H9 (cell line): ENCODE measurements around the gene INAFM1. TPM values are rescaled to one million over a fixed set of nuclear protein-coding genes. Genes with fewer than 3 reads are reported as not detected.
A peak's percentile ranks its signal among the peaks of the same experiment; 100 is the strongest.

Source experiments
- DNase-seq: peaks from one replicate; pipeline ENCODE4 v3.0.0-alpha.2; 2017
- H2AFZ ChIP-seq: one replicate; pipeline ENCODE4 v1.6.1; 2013; ENCODE audit warnings: mild to moderate bottlenecking, low read length, control low read depth, moderate library complexity
- H2AK5ac ChIP-seq: 2 replicates; pipeline ENCODE4 v1.6.1; 2013; ENCODE audit warnings: low read length, control low read depth, mixed read lengths; ENCODE audit not compliant: insufficient read length
- H2BK120ac ChIP-seq: one replicate; pipeline ENCODE4 v1.6.1; 2013; ENCODE audit warnings: low read depth, mild to moderate bottlenecking, low read length, control low read depth, inconsistent platforms; ENCODE audit not compliant: poor library complexity, severe bottlenecking
- H2BK12ac ChIP-seq: 2 replicates; pipeline ENCODE4 v1.6.1; 2013; ENCODE audit warnings: low read length, control low read depth, mixed read lengths, low read depth; ENCODE audit not compliant: insufficient read length
- H2BK15ac ChIP-seq: 2 replicates; pipeline ENCODE4 v1.6.1; 2013; ENCODE audit warnings: low read depth, low read length, control low read depth
- H2BK20ac ChIP-seq: one replicate; pipeline ENCODE4 v1.6.1; 2013; ENCODE audit warnings: low read depth, mild to moderate bottlenecking, low read length, control low read depth, inconsistent platforms; ENCODE audit not compliant: poor library complexity, severe bottlenecking
- H2BK5ac ChIP-seq: 2 replicates; pipeline ENCODE4 v1.6.1; 2013; ENCODE audit warnings: low read length, control low read depth, mixed read lengths; ENCODE audit not compliant: insufficient read length
- H3K14ac ChIP-seq: 2 replicates; pipeline ENCODE4 v1.6.1; 2013; ENCODE audit warnings: low read length, control low read depth; ENCODE audit not compliant: insufficient read depth
- H3K18ac ChIP-seq: 2 replicates; pipeline ENCODE4 v1.6.1; 2013; ENCODE audit warnings: low read depth, mild to moderate bottlenecking, mixed read lengths, low read length, control low read depth; ENCODE audit not compliant: insufficient read length
- H3K23ac ChIP-seq: 2 replicates; pipeline ENCODE4 v1.6.1; 2013; ENCODE audit warnings: low read length, control low read depth, mixed read lengths, low read depth; ENCODE audit not compliant: insufficient read length
- H3K23me2 ChIP-seq: 2 replicates; pipeline ENCODE4 v1.6.1; 2013; ENCODE audit warnings: low read depth, mild to moderate bottlenecking, mixed read lengths, low read length, control low read depth; ENCODE audit not compliant: insufficient read length, poor library complexity, severe bottlenecking
- H3K27ac ChIP-seq: 2 replicates; pipeline ENCODE4 v1.5.1; 2013; ENCODE audit warnings: low read length, control low read depth, mixed read lengths, low read depth; ENCODE audit not compliant: insufficient read length
- H3K27me3 ChIP-seq: 2 replicates; pipeline ENCODE4 v1.6.1; 2013; ENCODE audit warnings: low read length, control low read depth, inconsistent platforms; ENCODE audit not compliant: insufficient read depth
- H3K4ac ChIP-seq: 2 replicates; pipeline ENCODE4 v1.6.1; 2013; ENCODE audit warnings: low read depth, mild to moderate bottlenecking, control low read depth, inconsistent platforms, low read length, moderate library complexity
- H3K4me1 ChIP-seq: 2 replicates; pipeline ENCODE4 v1.6.1; 2013; ENCODE audit warnings: low read length, control low read depth, inconsistent platforms; ENCODE audit not compliant: insufficient read depth
- H3K4me2 ChIP-seq: 2 replicates; pipeline ENCODE4 v1.6.1; 2013; ENCODE audit warnings: low read length, control low read depth, mixed read lengths; ENCODE audit not compliant: insufficient read length, insufficient read depth
- H3K56ac ChIP-seq: 2 replicates; pipeline ENCODE4 v1.6.1; 2013; ENCODE audit warnings: low read depth, mild to moderate bottlenecking, mixed read lengths, low read length, control low read depth; ENCODE audit not compliant: insufficient read length
- H3K79me1 ChIP-seq: 2 replicates; pipeline ENCODE4 v1.6.1; 2013; ENCODE audit warnings: low read depth, mild to moderate bottlenecking, moderate library complexity, low read length, control low read depth, inconsistent platforms; ENCODE audit not compliant: insufficient read depth, poor library complexity, severe bottlenecking
- H3K79me2 ChIP-seq: 2 replicates; pipeline ENCODE4 v1.6.1; 2013; ENCODE audit warnings: low read length, control low read depth, inconsistent platforms; ENCODE audit not compliant: insufficient read depth
- H3K9ac ChIP-seq: 2 replicates; pipeline ENCODE4 v1.6.1; 2013; ENCODE audit warnings: low read length, control low read depth, mixed read lengths; ENCODE audit not compliant: insufficient read length; ENCODE audit errors: extremely low read depth
- H3K9me3 ChIP-seq: one replicate; pipeline ENCODE4 v1.6.1; 2013; ENCODE audit warnings: low read depth, low read length, inconsistent platforms; ENCODE audit not compliant: control insufficient read depth
- H3T11ph ChIP-seq: one replicate; pipeline ENCODE4 v1.6.1; 2013; ENCODE audit warnings: mild to moderate bottlenecking, low read length, control low read depth, inconsistent platforms
- H4K20me1 ChIP-seq: one replicate; pipeline ENCODE4 v1.6.1; 2013; ENCODE audit not compliant: control insufficient read depth, insufficient read length, insufficient read depth
- H4K5ac ChIP-seq: 2 replicates; pipeline ENCODE4 v1.6.1; 2013; ENCODE audit warnings: low read depth, mild to moderate bottlenecking, mixed read lengths, low read length, control low read depth; ENCODE audit not compliant: insufficient read length
- H4K8ac ChIP-seq: replicated peaks from 2 replicates; pipeline ENCODE4 v1.6.1; 2013; ENCODE audit warnings: low read length, control low read depth, mixed read lengths, low read depth; ENCODE audit not compliant: insufficient read length
- H4K91ac ChIP-seq: 2 replicates; pipeline ENCODE4 v1.6.1; 2013; ENCODE audit warnings: low read depth, mild to moderate bottlenecking, moderate library complexity, mixed read lengths, low read length, control low read depth; ENCODE audit not compliant: insufficient read length
- H3K27ac Mint-ChIP-seq, 3 experiments: 2 replicates in 2 of 3; 3 replicates in 1 of 3; pipeline ENCODE4 v1.8.0; 2020 to 2021; ENCODE audit warnings: mixed read lengths in 3 of 3, mild to moderate bottlenecking in 1 of 3, moderate library complexity in 1 of 3
- H3K27me3 Mint-ChIP-seq: 2 replicates; pipeline ENCODE4 v1.8.0; 2021; ENCODE audit warnings: low read depth, mild to moderate bottlenecking, moderate library complexity, mixed read lengths
- H3K36me3 Mint-ChIP-seq, 3 experiments: 2 replicates in 2 of 3; 3 replicates in 1 of 3; pipeline ENCODE4 v1.8.0; 2020 to 2021; ENCODE audit warnings: low read depth in 3 of 3, mixed read lengths in 3 of 3; ENCODE audit not compliant: insufficient read depth in 1 of 3
- H3K4me1 Mint-ChIP-seq, 2 experiments: 2 replicates each; pipeline ENCODE4 v1.8.0; 2020; ENCODE audit warnings: mixed read lengths in 2 of 2
- H3K4me3 Mint-ChIP-seq, 2 experiments: 2 replicates in 1 of 2; 3 replicates in 1 of 2; pipeline ENCODE4 v1.8.0; 2020 to 2021; ENCODE audit warnings: mild to moderate bottlenecking in 2 of 2, mixed read lengths in 2 of 2, moderate library complexity in 1 of 2
- H3K9me3 Mint-ChIP-seq, 2 experiments: 2 replicates in 1 of 2; 3 replicates in 1 of 2; pipeline ENCODE4 v1.8.0; 2020; ENCODE audit warnings: mild to moderate bottlenecking in 2 of 2, mixed read lengths in 2 of 2, moderate library complexity in 1 of 2
- CTCF ChIP-seq: fragments of 200-600 bp; sonication (generic); conservative IDR thresholded peaks from 3 replicates; pipeline ENCODE4 v1.8.0; 2021; ENCODE audit warnings: antibody characterized with exemption, mild to moderate bottlenecking
- WGBS: extraction: QIAGEN DNeasy Blood & Tissue Kit; methylation state at CpG from one replicate; pipeline ENCODE4 v1.1.7; 2013; ENCODE audit warnings: missing lambda C conversion rate, low lambda C conversion rate, mixed read lengths; ENCODE audit not compliant: insufficient read length; ENCODE audit errors: extremely low coverage; 5-methylcytosine and 5-hydroxymethylcytosine counted together
- total RNA-seq: library from RNA; stranded (reverse); gene quantifications from 2 replicates; pipeline ENCODE4 v1.2.1, GENCODE V29; 2021

INAFM1 gene
- total RNA-seq, 1 experiment from 2014 or later = 8.5 TPM

GRCh38 chr19:47231215-47232054 lies 43.2 kb upstream of the INAFM1 start:
- WGBS = no CpG with 5 or more reads among the region's 51 CpGs
- no peak overlapping the region for H3K27ac ChIP-seq
- H2AFZ ChIP-seq = no peak overlapping the region

More at GRCh38 chr19:47231215-47232054, 43.2 kb upstream of the INAFM1 start:
- Histone ChIP-seq H4K91ac (no peak overlapping the region), H2BK5ac (no peak overlapping the region), H3K79me2 (peaks cover 2% of the 10 kb centered on the region; the same call in 1 of the 2 replicates), H3K56ac (no peak overlapping the region), H3K79me1 (no peaks in the 10 kb centered on the region), H2BK20ac (no peak overlapping the region), H3K23ac (no peak overlapping the region), H3K4ac (no peak overlapping the region), H3K14ac (peak overlapping the region; percentile 4; the same call in 1 of the 2 replicates), H3K4me2 (peak overlapping the region; percentile 19), H2BK12ac (no peak overlapping the region), H2BK15ac (no peak overlapping the region), H3K9ac (no peak overlapping the region), H4K8ac (no peak overlapping the region), H3K23me2 (peaks cover 29% of the 10 kb centered on the region), H3K27me3 (no peaks in the 10 kb centered on the region), H3K18ac (peak overlapping the region; percentile 31), H3K4me1 (peaks cover 7% of the 10 kb centered on the region; the same call in 1 of the 2 replicates), H2BK120ac (no peak overlapping the region), H4K20me1 (peaks cover 4% of the 10 kb centered on the region), H3K9me3 (no peaks in the 10 kb centered on the region), H3T11ph (no peak overlapping the region), H4K5ac (no peak overlapping the region), H2AK5ac (no peak overlapping the region)
- DNase-seq = peak; percentile 93
- H3K27me3 Mint-ChIP-seq = 0 out of 2 replicates have a peak, but pooled peaks cover 2% of the 10 kb centered on the region
- peak overlapping the region; percentile 64 to 77 for H3K4me3 Mint-ChIP-seq
- no peaks in the 10 kb centered on the region for H3K36me3 Mint-ChIP-seq
- peaks cover 19 to 20% of the 10 kb centered on the region in 2 experiments for H3K4me1 Mint-ChIP-seq
- H3K27ac Mint-ChIP-seq = peak overlapping the region; percentile 24 to 97 (median 71); a peak in 5 of 7 replicates
- TF ChIP-seq CTCF = no peak
- peaks cover 0 to 3% of the 10 kb centered on the region in 2 experiments; a peak in 2 of 5 replicates for H3K9me3 Mint-ChIP-seq
